Trophoblast cell (in vitro differentiated cells and primary cell): ENCODE data around the gene SERPING1.

ENCODE experiments used
- DNase-seq, 2 donors: peaks; one replicate each; pipeline ENCODE4 v3.0.0-alpha.2; 2016
- H2AFZ ChIP-seq: 2 replicates; pipeline ENCODE4 v1.6.1; 2013; ENCODE audit warnings: low read length, moderate library complexity, mild to moderate bottlenecking; ENCODE audit not compliant: insufficient read depth, poor library complexity
- H2AK5ac ChIP-seq: 2 replicates; pipeline ENCODE4 v1.6.1; 2013; ENCODE audit warnings: mild to moderate bottlenecking, low read length
- H2BK120ac ChIP-seq: 2 replicates; pipeline ENCODE4 v1.6.1; 2013; ENCODE audit warnings: low read length, mild to moderate bottlenecking, moderate library complexity; ENCODE audit not compliant: insufficient read depth, poor library complexity
- H2BK12ac ChIP-seq: 2 replicates; pipeline ENCODE4 v1.6.1; 2013; ENCODE audit warnings: mild to moderate bottlenecking, low read length, moderate library complexity
- H2BK5ac ChIP-seq: 2 replicates; pipeline ENCODE4 v1.6.1; 2013; ENCODE audit warnings: low read length, low read depth, moderate library complexity, mild to moderate bottlenecking; ENCODE audit not compliant: poor library complexity
- H3K14ac ChIP-seq: 2 replicates; pipeline ENCODE4 v1.6.1; 2013; ENCODE audit warnings: mild to moderate bottlenecking, low read length
- H3K18ac ChIP-seq: 2 replicates; pipeline ENCODE4 v1.6.1; 2013; ENCODE audit warnings: mild to moderate bottlenecking, low read length
- H3K23ac ChIP-seq: 2 replicates; pipeline ENCODE4 v1.6.1; 2013; ENCODE audit warnings: low read length
- H3K27ac ChIP-seq: 2 replicates; pipeline ENCODE4 v1.5.1; 2013; ENCODE audit warnings: low read depth, mild to moderate bottlenecking, inconsistent platforms, low read length, moderate library complexity
- H3K27me3 ChIP-seq: 2 replicates; pipeline ENCODE4 v1.6.1; 2013; ENCODE audit warnings: inconsistent platforms, mild to moderate bottlenecking, low read length, moderate library complexity; ENCODE audit not compliant: insufficient read depth
- H3K36me3 ChIP-seq, 2 experiments: 1 replicate in 1 of 2; 2 replicates in 1 of 2; pipeline ENCODE4 v1.6.1; 2013; ENCODE audit warnings: low read length in 2 of 2, mild to moderate bottlenecking in 2 of 2, moderate library complexity in 1 of 2; ENCODE audit not compliant: insufficient read depth in 2 of 2, control insufficient read depth in 1 of 2
- H3K4ac ChIP-seq: 2 replicates; pipeline ENCODE4 v1.6.1; 2013; ENCODE audit warnings: low read depth, mild to moderate bottlenecking, low read length, moderate library complexity
- H3K4me1 ChIP-seq, 2 experiments: 1 replicate in 1 of 2; 2 replicates in 1 of 2; pipeline ENCODE4 v1.6.1; 2013; ENCODE audit warnings: low read length in 2 of 2, mild to moderate bottlenecking in 2 of 2, moderate library complexity in 1 of 2; ENCODE audit not compliant: insufficient read depth in 2 of 2, control insufficient read depth in 1 of 2
- H3K4me2 ChIP-seq: 2 replicates; pipeline ENCODE4 v1.6.1; 2013; ENCODE audit warnings: inconsistent platforms, mild to moderate bottlenecking, low read length, moderate library complexity
- H3K4me3 ChIP-seq: 2 replicates; pipeline ENCODE4 v1.5.1; 2013; ENCODE audit warnings: mild to moderate bottlenecking, low read depth, low read length, inconsistent platforms
- H3K79me1 ChIP-seq: one replicate; pipeline ENCODE4 v1.6.1; 2013; ENCODE audit warnings: low read length
- H3K79me2 ChIP-seq: 2 replicates; pipeline ENCODE4 v1.6.1; 2013; ENCODE audit warnings: low read length, mild to moderate bottlenecking; ENCODE audit not compliant: control insufficient read depth, insufficient read depth, poor library complexity
- H3K9ac ChIP-seq: 2 replicates; pipeline ENCODE4 v1.6.1; 2013; ENCODE audit warnings: mild to moderate bottlenecking, low read length
- H3K9me3 ChIP-seq: 2 replicates; pipeline ENCODE4 v1.6.1; 2013; ENCODE audit warnings: low read depth, mild to moderate bottlenecking, control low read depth, inconsistent platforms, low read length; ENCODE audit not compliant: insufficient read depth
- H4K12ac ChIP-seq: 2 replicates; pipeline ENCODE4 v1.6.1; 2013; ENCODE audit warnings: low read depth, mild to moderate bottlenecking, low read length, moderate library complexity
- H4K8ac ChIP-seq: 2 replicates; pipeline ENCODE4 v1.6.1; 2013; ENCODE audit warnings: low read depth, mild to moderate bottlenecking, low read length, moderate library complexity
- H4K91ac ChIP-seq: one replicate; pipeline ENCODE4 v1.6.1; 2013; ENCODE audit warnings: low read depth, mild to moderate bottlenecking, low read length, moderate library complexity
- WGBS: extraction: QIAGEN DNeasy Blood & Tissue Kit; methylation state at CpG from one replicate; pipeline ENCODE4 v1.1.7; 2013; ENCODE audit warnings: missing lambda C conversion rate; ENCODE audit not compliant: insufficient read length, insufficient coverage; ENCODE audit errors: extremely low coverage; 5-methylcytosine and 5-hydroxymethylcytosine counted together

SERPING1 gene

GRCh38 chr11:57552479-57552878 is 45.0 kb upstream of the SERPING1 start:
- H3K4me1 ChIP-seq = peaks cover 4 to 13% of the 10 kb centered on the region in 2 experiments
- no peak overlapping the region for H2BK12ac ChIP-seq
- peak; percentile 89 to 97 for DNase-seq
- H2BK5ac ChIP-seq = no peak overlapping the region
- H4K91ac ChIP-seq = no peak overlapping the region
- H3K79me1 ChIP-seq = no peaks in the 10 kb centered on the region
- H4K8ac ChIP-seq = no peak overlapping the region
- H4K12ac ChIP-seq = no peak overlapping the region
- H3K18ac ChIP-seq = no peak overlapping the region
- no peak overlapping the region for H3K14ac ChIP-seq
- WGBS = no CpG with 5 or more reads among the region's 5 CpGs
- H3K4me3 ChIP-seq = no peak overlapping the region
- H3K23ac ChIP-seq = no peak overlapping the region
- H2BK120ac ChIP-seq = no peak overlapping the region
- H3K9me3 ChIP-seq = peaks cover 4% of the 10 kb centered on the region
- no peak overlapping the region for H2AK5ac ChIP-seq
- H3K79me2 ChIP-seq = no peaks in the 10 kb centered on the region
- H3K36me3 ChIP-seq = no peaks in the 10 kb centered on the region
- H3K4me2 ChIP-seq = no peak overlapping the region
- H3K9ac ChIP-seq = no peak overlapping the region
- no peak overlapping the region for H2AFZ ChIP-seq
- H3K27ac ChIP-seq = no peak overlapping the region
- no peaks in the 10 kb centered on the region for H3K27me3 ChIP-seq
- no peak overlapping the region for H3K4ac ChIP-seq

GRCh38 chr11:57555393-57555792 is 42.1 kb upstream of the SERPING1 start:
- no CpG with 5 or more reads among the region's 2 CpGs for WGBS
- Histone ChIP-seq H4K8ac (no peak overlapping the region), H3K4me1 (peaks cover 4 to 13% of the 10 kb centered on the region in 2 experiments)

GRCh38 chr11:57556041-57556440 is 41.4 kb upstream of the SERPING1 start:
- H3K27me3 ChIP-seq = no peaks in the 10 kb centered on the region
- H4K12ac ChIP-seq = no peak overlapping the region
- H3K79me2 ChIP-seq = no peaks in the 10 kb centered on the region
- H3K23ac ChIP-seq = no peak overlapping the region
- no peak overlapping the region for H4K8ac ChIP-seq
- H2BK120ac ChIP-seq = no peak overlapping the region
- H2AK5ac ChIP-seq = no peak overlapping the region
- no peak overlapping the region for H3K14ac ChIP-seq
- DNase-seq = no peak
- H2AFZ ChIP-seq = no peak overlapping the region
- no peak overlapping the region for H3K27ac ChIP-seq
- no peaks in the 10 kb centered on the region for H3K79me1 ChIP-seq
- no peak overlapping the region for H2BK5ac ChIP-seq
- no peak overlapping the region for H2BK12ac ChIP-seq
- H3K4ac ChIP-seq = no peak overlapping the region
- no peak overlapping the region for H4K91ac ChIP-seq
- no peak overlapping the region for H3K4me3 ChIP-seq
- peaks cover 4% of the 10 kb centered on the region for H3K9me3 ChIP-seq
- no peak overlapping the region for H3K4me2 ChIP-seq
- WGBS = no CpG with 5 or more reads among the region's 8 CpGs
- no peak overlapping the region for H3K9ac ChIP-seq
- H3K18ac ChIP-seq = no peak overlapping the region
- no peaks in the 10 kb centered on the region for H3K36me3 ChIP-seq
- H3K4me1 ChIP-seq = peaks cover 4 to 13% of the 10 kb centered on the region in 2 experiments

More at GRCh38 chr11:57555393-57555792, 42.1 kb upstream of the SERPING1 start:
- Histone ChIP-seq H2AFZ (no peak overlapping the region), H3K18ac (no peak overlapping the region), H3K14ac (no peak overlapping the region), H3K27me3 (no peaks in the 10 kb centered on the region), H3K79me2 (no peaks in the 10 kb centered on the region), H3K4ac (no peak overlapping the region), H4K12ac (no peak overlapping the region), H2BK5ac (no peak overlapping the region), H2BK120ac (no peak overlapping the region), H2AK5ac (no peak overlapping the region), H3K27ac (no peak overlapping the region), H4K91ac (no peak overlapping the region), H2BK12ac (no peak overlapping the region), H3K9me3 (peaks cover 4% of the 10 kb centered on the region), H3K4me2 (no peak overlapping the region), H3K9ac (no peak overlapping the region), H3K4me3 (no peak overlapping the region), H3K23ac (no peak overlapping the region), H3K79me1 (no peaks in the 10 kb centered on the region), H3K36me3 (no peaks in the 10 kb centered on the region)
- no peak for DNase-seq

- DNase-seq = peak in 1 of 2 donors; percentile 37
Observed at GRCh38 chr11:57560146-57560545, 37.3 kb upstream of the SERPING1 start.

More at GRCh38 chr11:57560146-57560545, 37.3 kb upstream of the SERPING1 start:
- Histone ChIP-seq H2BK120ac (no peak overlapping the region), H3K4me2 (no peak overlapping the region), H3K4me1 (no peaks in the 10 kb centered on the region), H3K18ac (no peak overlapping the region), H2BK5ac (no peak overlapping the region), H2AK5ac (no peak overlapping the region), H3K27ac (no peak overlapping the region), H3K14ac (no peak overlapping the region), H4K8ac (no peak overlapping the region), H3K79me2 (no peaks in the 10 kb centered on the region), H3K36me3 (no peaks in the 10 kb centered on the region), H2AFZ (no peak overlapping the region), H4K12ac (no peak overlapping the region), H2BK12ac (no peak overlapping the region), H3K27me3 (no peaks in the 10 kb centered on the region), H3K9me3 (peaks cover 4% of the 10 kb centered on the region), H3K4ac (no peak overlapping the region), H3K23ac (no peak overlapping the region), H3K79me1 (no peaks in the 10 kb centered on the region), H3K9ac (no peak overlapping the region), H3K4me3 (no peak overlapping the region), H4K91ac (no peak overlapping the region)
- WGBS = no CpG with 5 or more reads among the region's 4 CpGs
